ENCODE measurements around the gene ABCA12. TPM values are rescaled to one million over a fixed set of nuclear protein-coding genes. Genes with fewer than 3 reads are reported as not detected.

The ABCA12 gene
- total RNA-seq, 1 experiment from 2014 or later = 0.03 TPM

DNA sequence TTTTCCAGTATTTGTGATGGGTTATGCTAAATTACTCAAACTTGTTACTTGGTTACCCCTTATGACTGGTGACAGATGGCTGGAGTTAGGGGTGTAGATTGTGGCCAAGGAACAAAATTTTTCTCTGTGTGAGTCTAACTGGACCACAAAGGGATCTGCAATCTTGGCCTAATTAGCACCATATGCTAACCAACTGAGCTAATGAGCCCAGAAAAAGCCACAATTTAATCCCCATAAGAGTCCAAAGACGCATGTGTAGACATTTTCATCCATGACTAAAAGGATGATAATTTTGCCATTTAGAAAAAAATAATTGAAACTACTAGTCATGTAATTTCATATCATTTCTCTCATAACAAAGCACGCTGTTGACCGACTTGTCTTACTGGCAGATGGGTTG lies 151.2 kb downstream of the ABCA12 start:
- POLR2A ChIA-PET = no interaction called here
- no peak for ATAC-seq
- in situ Hi-C loops (cut with HindIII; ENCODE audit: low pct_unique_long_range_greater_than_20kb, low sequenced_read_pairs) = no loop called here
- Histone ChIP-seq H3K4me3 (ENCODE audit: low read depth in 2 of 2, low read length in 2 of 2) (no peak overlapping the region), H3K27ac (ENCODE audit: low read length) (no peak overlapping the region), H3K4me1 (ENCODE audit: control insufficient read depth, insufficient read depth, low read length) (no peaks in the 10 kb centered on the region), H3K36me3 (ENCODE audit: control insufficient read depth, insufficient read depth, low read length) (no peaks in the 10 kb centered on the region), H3K27me3 (ENCODE audit: control insufficient read depth, insufficient read depth, low read length) (no peaks in the 10 kb centered on the region), H3K9me3 (ENCODE audit: control insufficient read depth, insufficient read depth, low read depth, low read length) (no peaks in the 10 kb centered on the region)
- CTCF ChIA-PET = no interaction called here
- no peak for DNase-seq (ENCODE audit: low read depth, low spot score)
- BruUV-seq (replicated peaks) = no TSS peak
- intact Hi-C loops (cut with micrococcal nuclease; ENCODE audit: unreplicated experiment) = no loop called here
- TF ChIP-seq TCF7L2 (IDR thresholded peaks at IDR 0.05; ENCODE audit: low read depth, low read length) (no peak), POLR2AphosphoS5 (IDR thresholded peaks at IDR 0.05; ENCODE audit: low read depth, low read length) (no peak), SIN3A (IDR thresholded peaks at IDR 0.05; ENCODE audit: borderline replicate concordance, insufficient read depth, low read depth, low read length) (no peak)
- TF ChIP-seq, protein P1, sequence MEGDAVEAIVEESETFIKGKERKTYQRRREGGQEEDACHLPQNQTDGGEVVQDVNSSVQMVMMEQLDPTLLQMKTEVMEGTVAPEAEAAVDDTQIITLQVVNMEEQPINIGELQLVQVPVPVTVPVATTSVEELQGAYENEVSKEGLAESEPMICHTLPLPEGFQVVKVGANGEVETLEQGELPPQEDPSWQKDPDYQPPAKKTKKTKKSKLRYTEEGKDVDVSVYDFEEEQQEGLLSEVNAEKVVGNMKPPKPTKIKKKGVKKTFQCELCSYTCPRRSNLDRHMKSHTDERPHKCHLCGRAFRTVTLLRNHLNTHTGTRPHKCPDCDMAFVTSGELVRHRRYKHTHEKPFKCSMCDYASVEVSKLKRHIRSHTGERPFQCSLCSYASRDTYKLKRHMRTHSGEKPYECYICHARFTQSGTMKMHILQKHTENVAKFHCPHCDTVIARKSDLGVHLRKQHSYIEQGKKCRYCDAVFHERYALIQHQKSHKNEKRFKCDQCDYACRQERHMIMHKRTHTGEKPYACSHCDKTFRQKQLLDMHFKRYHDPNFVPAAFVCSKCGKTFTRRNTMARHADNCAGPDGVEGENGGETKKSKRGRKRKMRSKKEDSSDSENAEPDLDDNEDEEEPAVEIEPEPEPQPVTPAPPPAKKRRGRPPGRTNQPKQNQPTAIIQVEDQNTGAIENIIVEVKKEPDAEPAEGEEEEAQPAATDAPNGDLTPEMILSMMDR (IDR thresholded peaks at IDR 0.05) = no peak
- TF ChIP-seq, protein P2, sequence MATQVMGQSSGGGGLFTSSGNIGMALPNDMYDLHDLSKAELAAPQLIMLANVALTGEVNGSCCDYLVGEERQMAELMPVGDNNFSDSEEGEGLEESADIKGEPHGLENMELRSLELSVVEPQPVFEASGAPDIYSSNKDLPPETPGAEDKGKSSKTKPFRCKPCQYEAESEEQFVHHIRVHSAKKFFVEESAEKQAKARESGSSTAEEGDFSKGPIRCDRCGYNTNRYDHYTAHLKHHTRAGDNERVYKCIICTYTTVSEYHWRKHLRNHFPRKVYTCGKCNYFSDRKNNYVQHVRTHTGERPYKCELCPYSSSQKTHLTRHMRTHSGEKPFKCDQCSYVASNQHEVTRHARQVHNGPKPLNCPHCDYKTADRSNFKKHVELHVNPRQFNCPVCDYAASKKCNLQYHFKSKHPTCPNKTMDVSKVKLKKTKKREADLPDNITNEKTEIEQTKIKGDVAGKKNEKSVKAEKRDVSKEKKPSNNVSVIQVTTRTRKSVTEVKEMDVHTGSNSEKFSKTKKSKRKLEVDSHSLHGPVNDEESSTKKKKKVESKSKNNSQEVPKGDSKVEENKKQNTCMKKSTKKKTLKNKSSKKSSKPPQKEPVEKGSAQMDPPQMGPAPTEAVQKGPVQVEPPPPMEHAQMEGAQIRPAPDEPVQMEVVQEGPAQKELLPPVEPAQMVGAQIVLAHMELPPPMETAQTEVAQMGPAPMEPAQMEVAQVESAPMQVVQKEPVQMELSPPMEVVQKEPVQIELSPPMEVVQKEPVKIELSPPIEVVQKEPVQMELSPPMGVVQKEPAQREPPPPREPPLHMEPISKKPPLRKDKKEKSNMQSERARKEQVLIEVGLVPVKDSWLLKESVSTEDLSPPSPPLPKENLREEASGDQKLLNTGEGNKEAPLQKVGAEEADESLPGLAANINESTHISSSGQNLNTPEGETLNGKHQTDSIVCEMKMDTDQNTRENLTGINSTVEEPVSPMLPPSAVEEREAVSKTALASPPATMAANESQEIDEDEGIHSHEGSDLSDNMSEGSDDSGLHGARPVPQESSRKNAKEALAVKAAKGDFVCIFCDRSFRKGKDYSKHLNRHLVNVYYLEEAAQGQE (IDR thresholded peaks at IDR 0.05; ENCODE audit: insufficient read depth in 1 of 2, low read depth in 2 of 2, low read length in 1 of 2) = no peak

DNA sequence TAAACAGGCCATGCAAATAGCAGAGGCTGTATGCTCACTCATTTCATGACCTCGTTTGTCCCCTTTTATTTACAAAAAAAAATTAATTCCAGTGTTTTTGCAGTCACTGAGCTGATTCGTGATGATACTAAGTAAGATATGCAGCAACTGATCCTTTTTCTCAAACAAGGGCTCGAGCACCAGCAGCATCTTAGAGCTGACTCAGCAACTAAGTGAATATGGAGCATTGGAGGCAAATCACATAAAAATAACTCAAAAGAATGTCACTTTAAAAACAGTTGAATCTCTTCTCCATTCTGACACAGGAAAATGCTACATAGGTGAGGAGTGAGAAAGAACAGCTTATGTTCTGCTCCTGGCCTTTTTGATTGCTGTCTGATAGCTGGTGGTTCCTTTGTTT lies 152.8 kb downstream of the ABCA12 start:
- no peak for DNase-seq (ENCODE audit: low read depth, low spot score)
- no TSS peak for BruUV-seq (replicated peaks)
- no peaks in the 10 kb centered on the region for H3K36me3 ChIP-seq (ENCODE audit: control insufficient read depth, insufficient read depth, low read length)
- intact Hi-C loops (cut with micrococcal nuclease; ENCODE audit: unreplicated experiment) = no loop called here
- no peaks in the 10 kb centered on the region for H3K27me3 ChIP-seq (ENCODE audit: control insufficient read depth, insufficient read depth, low read length)
- H3K27ac ChIP-seq (ENCODE audit: low read length) = no peak overlapping the region
- no peak for ATAC-seq
- TF ChIP-seq POLR2AphosphoS5 (IDR thresholded peaks at IDR 0.05; ENCODE audit: low read depth, low read length) = no peak
- TF ChIP-seq, protein P2 (IDR thresholded peaks at IDR 0.05; ENCODE audit: insufficient read depth in 1 of 2, low read depth in 2 of 2, low read length in 1 of 2) = no peak
- TF ChIP-seq, protein P1 (IDR thresholded peaks at IDR 0.05) = no peak
- no peak for TF ChIP-seq SIN3A (IDR thresholded peaks at IDR 0.05; ENCODE audit: borderline replicate concordance, insufficient read depth, low read depth, low read length)
- TF ChIP-seq TCF7L2 (IDR thresholded peaks at IDR 0.05; ENCODE audit: low read depth, low read length) = no peak
- H3K4me1 ChIP-seq (ENCODE audit: control insufficient read depth, insufficient read depth, low read length) = no peaks in the 10 kb centered on the region
- in situ Hi-C loops (cut with HindIII; ENCODE audit: low pct_unique_long_range_greater_than_20kb, low sequenced_read_pairs) = no loop called here
- POLR2A ChIA-PET = no interaction called here
- H3K9me3 ChIP-seq (ENCODE audit: control insufficient read depth, insufficient read depth, low read depth, low read length) = no peaks in the 10 kb centered on the region
- no peak overlapping the region for H3K4me3 ChIP-seq (ENCODE audit: low read depth in 2 of 2, low read length in 2 of 2)
- CTCF ChIA-PET = no interaction called here

Data from Panc1 (cell line).